ENCODE measurements around the gene HDAC4.

Gene HDAC4

GRCh38 chr2:239396881-239397681 lies 3.7 kb downstream of the HDAC4 start:
- no peak for DNase-seq (ENCODE audit: low read depth)

GRCh38 chr2:239395524-239395923 lies 5.3 kb downstream of the HDAC4 start:
- DNase-seq (ENCODE audit: low read depth): no peak

GRCh38 chr2:239394978-239395377 lies 5.8 kb downstream of the HDAC4 start:
- no peak for DNase-seq (ENCODE audit: low read depth)

GRCh38 chr2:239394346-239394945 lies 6.4 kb downstream of the HDAC4 start:
- no peak for DNase-seq (ENCODE audit: low read depth)

GRCh38 chr2:239393941-239394340 lies 6.9 kb downstream of the HDAC4 start:
- peak; percentile 22 for DNase-seq (ENCODE audit: low read depth)

- peak; percentile 10 for DNase-seq (ENCODE audit: low read depth)
Observed at GRCh38 chr2:239393388-239393940, 7.4 kb downstream of the HDAC4 start.

GRCh38 chr2:239392688-239393387 lies 8.0 kb downstream of the HDAC4 start:
- DNase-seq (ENCODE audit: low read depth): no peak

- DNase-seq (ENCODE audit: low read depth): no peak
Observed at GRCh38 chr2:239392072-239392357, 8.8 kb downstream of the HDAC4 start.

GRCh38 chr2:239391286-239392071 lies 9.3 kb downstream of the HDAC4 start:
- DNase-seq (ENCODE audit: low read depth): no peak

GRCh38 chr2:239390546-239391285 lies 10.1 kb downstream of the HDAC4 start:
- no peak for DNase-seq (ENCODE audit: low read depth)

GRCh38 chr2:239389414-239390329 lies 11.1 kb downstream of the HDAC4 start:
- DNase-seq (ENCODE audit: low read depth): no peak

- no peak for DNase-seq (ENCODE audit: low read depth)
Observed at GRCh38 chr2:239388236-239389151, 12.3 kb downstream of the HDAC4 start.

GRCh38 chr2:239387811-239388210 lies 13.0 kb downstream of the HDAC4 start:
- no peak for DNase-seq (ENCODE audit: low read depth)

- DNase-seq (ENCODE audit: low read depth): no peak
Observed at GRCh38 chr2:239386872-239387445, 13.9 kb downstream of the HDAC4 start.

- no peak for DNase-seq (ENCODE audit: low read depth)
Observed at GRCh38 chr2:239386001-239386670, 14.7 kb downstream of the HDAC4 start.

- no peak for DNase-seq (ENCODE audit: low read depth)
Observed at GRCh38 chr2:239385096-239386000, 15.5 kb downstream of the HDAC4 start.

- no peak for DNase-seq (ENCODE audit: low read depth)
Observed at GRCh38 chr2:239383759-239384156, 17.1 kb downstream of the HDAC4 start.
